Esophagus muscularis mucosa (tissue), 4 donors: ENCODE data around the gene TERT.

Source experiments
- EP300 ChIP-seq: sonication (generic); formaldehyde crosslinking; IDR thresholded peaks from one replicate; pipeline ENCODE4 v1.6.1; 2017; ENCODE audit warnings: antibody characterized with exemption
- POLR2A ChIP-seq: fragments of 450-650 bp; IDR thresholded peaks from one replicate; pipeline ENCODE4 v1.6.1; 2017; ENCODE audit warnings: antibody characterized with exemption, moderate library complexity, mild to moderate bottlenecking, low read depth
- POLR2AphosphoS5 ChIP-seq, 2 donors: sonication (generic); formaldehyde crosslinking; IDR thresholded peaks; one replicate each; pipeline ENCODE4 v1.6.1; 2017; ENCODE audit warnings: antibody characterized with exemption in 2 of 2
- TF ChIP-seq, protein P1 (sequence below), 3 experiments: fragments of 200-600 bp in 2 of 3; fragments of 450-650 bp in 1 of 3; sonication (generic) in 2 of 3; IDR thresholded peaks; one replicate each; pipeline ENCODE4 v1.5.1; 2017 to 2019; ENCODE audit warnings: antibody characterized with exemption in 3 of 3, mild to moderate bottlenecking in 2 of 3, moderate library complexity in 1 of 3

DNA sequence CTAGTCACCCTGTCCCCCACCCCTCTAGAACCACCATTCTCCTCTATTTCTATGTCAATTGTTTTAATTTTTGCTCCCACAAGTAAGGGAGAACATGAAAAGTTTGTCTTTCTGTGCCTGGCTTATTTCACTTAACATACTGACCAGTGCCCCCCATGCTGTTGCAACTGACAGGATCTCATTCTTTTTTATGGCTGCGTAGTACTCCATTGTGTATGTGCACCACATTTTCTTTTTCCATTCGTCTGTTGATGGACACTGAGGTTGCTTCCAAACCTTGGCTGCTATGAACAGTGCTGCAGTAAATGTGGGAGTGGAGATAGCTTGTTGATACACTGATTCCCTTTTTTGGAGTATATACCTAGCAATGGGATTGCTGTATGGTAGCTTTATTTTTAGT, 7.4 kb upstream of the TERT start:
- TF ChIP-seq POLR2A = no peak
- no peak for TF ChIP-seq POLR2AphosphoS5 (IDR thresholded peaks at IDR 0.05)
- TF ChIP-seq, protein P1, sequence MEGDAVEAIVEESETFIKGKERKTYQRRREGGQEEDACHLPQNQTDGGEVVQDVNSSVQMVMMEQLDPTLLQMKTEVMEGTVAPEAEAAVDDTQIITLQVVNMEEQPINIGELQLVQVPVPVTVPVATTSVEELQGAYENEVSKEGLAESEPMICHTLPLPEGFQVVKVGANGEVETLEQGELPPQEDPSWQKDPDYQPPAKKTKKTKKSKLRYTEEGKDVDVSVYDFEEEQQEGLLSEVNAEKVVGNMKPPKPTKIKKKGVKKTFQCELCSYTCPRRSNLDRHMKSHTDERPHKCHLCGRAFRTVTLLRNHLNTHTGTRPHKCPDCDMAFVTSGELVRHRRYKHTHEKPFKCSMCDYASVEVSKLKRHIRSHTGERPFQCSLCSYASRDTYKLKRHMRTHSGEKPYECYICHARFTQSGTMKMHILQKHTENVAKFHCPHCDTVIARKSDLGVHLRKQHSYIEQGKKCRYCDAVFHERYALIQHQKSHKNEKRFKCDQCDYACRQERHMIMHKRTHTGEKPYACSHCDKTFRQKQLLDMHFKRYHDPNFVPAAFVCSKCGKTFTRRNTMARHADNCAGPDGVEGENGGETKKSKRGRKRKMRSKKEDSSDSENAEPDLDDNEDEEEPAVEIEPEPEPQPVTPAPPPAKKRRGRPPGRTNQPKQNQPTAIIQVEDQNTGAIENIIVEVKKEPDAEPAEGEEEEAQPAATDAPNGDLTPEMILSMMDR (IDR thresholded peaks at IDR 0.05) = no peak
- no peak for TF ChIP-seq EP300
